HepG2 (cell line): ENCODE measurements around the gene USP35. TPM values are rescaled to one million over a fixed set of nuclear protein-coding genes. Genes with fewer than 3 reads are reported as not detected.

Experiments used
- ATAC-seq: fragments of 200-7000 bp; cut with Tn5 transposase; 3 replicates; pipeline ENCODE4 v1.9.1; 2020; ENCODE audit warnings: mild to moderate bottlenecking, moderate library complexity
- BruUV-seq: library from RNA; stranded (reverse); fragments of 400-500 nt; replicated peaks from 2 replicates; lab custom pipeline; 2021; lab: Mats Ljungman, UMichigan
- CTCF ChIA-PET: fragments of 300-600 bp; formaldehyde crosslinking; extraction: SDS; loops from one replicate; lab custom pipeline; 2021; ENCODE audit warnings: low total read pairs, inconsistent platforms, low intra/inter-chr PET ratio; lab: Yijun Ruan, JAX
- POLR2A ChIA-PET: fragments of 350-600 bp; sonication (Branson Sonifier 250); formaldehyde crosslinking; loops from one replicate; lab custom pipeline; 2020; ENCODE audit warnings: antibody characterized with exemption, inconsistent platforms; lab: Yijun Ruan, JAX
- DNase-seq: peaks from one replicate; pipeline ENCODE4 v3.0.0-alpha.2; 2015; ENCODE audit warnings: low spot score
- FAIRE-seq: peaks from 3 replicates; lab custom pipeline; 2011; peaks lifted over from hg19 to GRCh38; lab: Jason Lieb, UNC
- H2AFZ ChIP-seq: one replicate; pipeline ENCODE4 v1.6.1; 2011; ENCODE audit warnings: low read length, inconsistent platforms
- H3K27ac ChIP-seq: fragments of 300-600 bp; 3 replicates; pipeline ENCODE4 v1.8.0; 2011; ENCODE audit warnings: mixed run types, mild to moderate bottlenecking, mixed read lengths, low read length, inconsistent platforms; ENCODE audit not compliant: insufficient read depth; ENCODE audit errors: extremely low read length
- H3K27me3 ChIP-seq, 2 experiments: fragments of 200-600 bp in 1 of 2; 2 replicates in 1 of 2; 3 replicates in 1 of 2; pipeline versions ENCODE4 v1.6.0 to v1.8.0; 2011; ENCODE audit warnings: low read length in 2 of 2, mild to moderate bottlenecking in 2 of 2, moderate library complexity in 2 of 2, inconsistent platforms in 1 of 2; ENCODE audit not compliant: insufficient read depth in 2 of 2, control insufficient read depth in 1 of 2
- H3K36me3 ChIP-seq, 2 experiments: fragments of 200-600 bp in 1 of 2; replicated peaks in 1 of 2; 2 replicates in 1 of 2; 3 replicates in 1 of 2; pipeline versions ENCODE4 v1.5.1 to v1.8.0; 2011; ENCODE audit warnings: low read length in 2 of 2, inconsistent platforms in 1 of 2; ENCODE audit not compliant: insufficient read depth in 2 of 2, control insufficient read depth in 1 of 2
- H3K4me1 ChIP-seq: 2 replicates; pipeline ENCODE4 v1.5.1; 2012; ENCODE audit warnings: low read length, inconsistent platforms; ENCODE audit not compliant: insufficient read depth
- H3K4me2 ChIP-seq: 2 replicates; pipeline ENCODE4 v1.6.0; 2011; ENCODE audit warnings: low read depth, low read length, inconsistent platforms
- H3K4me3 ChIP-seq, 3 experiments: fragments of 200-600 bp in 1 of 3; sonication (generic), shearing (Covaris generic) in 1 of 3; replicated peaks in 1 of 3; 2 replicates each; pipeline ENCODE4 v1.5.1; 2011 to 2016; ENCODE audit warnings: low read length in 3 of 3, inconsistent platforms in 2 of 3, low read depth in 2 of 3, mild to moderate bottlenecking in 2 of 3, control low read depth in 1 of 3, mixed read lengths in 1 of 3; ENCODE audit not compliant: insufficient read depth in 1 of 3
- H3K79me2 ChIP-seq: one replicate; pipeline ENCODE4 v1.6.1; 2011; ENCODE audit warnings: low read length, inconsistent platforms; ENCODE audit not compliant: insufficient read depth
- H3K9ac ChIP-seq: 2 replicates; pipeline ENCODE4 v1.6.0; 2011; ENCODE audit warnings: mild to moderate bottlenecking, low read depth, low read length, inconsistent platforms; ENCODE audit not compliant: insufficient read depth
- H3K9me3 ChIP-seq: 2 replicates; pipeline ENCODE4 v1.5.1; 2012; ENCODE audit warnings: mild to moderate bottlenecking, low read length
- H4K20me1 ChIP-seq: 2 replicates; pipeline ENCODE4 v1.6.0; 2011; ENCODE audit warnings: inconsistent platforms, mild to moderate bottlenecking, low read length, moderate library complexity; ENCODE audit not compliant: insufficient read depth
- HOMEZ ChIP-seq: IDR thresholded peaks from 2 replicates; pipeline ENCODE4 v1.6.1; 2016; ENCODE audit warnings: low read depth
- LBX2 ChIP-seq: sonication (generic); formaldehyde crosslinking; IDR thresholded peaks from 2 replicates; pipeline ENCODE4 v1.5.0; 2020; ENCODE audit warnings: missing genetic modification reagents, mild to moderate bottlenecking, borderline replicate concordance
- MZF1 ChIP-seq: sonication (generic); formaldehyde crosslinking; IDR thresholded peaks from 2 replicates; pipeline ENCODE4 v1.8.1; 2023; ENCODE audit warnings: mild to moderate bottlenecking, missing genetic modification reagents, borderline replicate concordance
- SP4 ChIP-seq: sonication (generic); formaldehyde crosslinking; IDR thresholded peaks from 2 replicates; pipeline ENCODE4 v1.8.1; 2023; ENCODE audit warnings: mild to moderate bottlenecking, missing genetic modification reagents
- THRA ChIP-seq: sonication (generic); formaldehyde crosslinking; IDR thresholded peaks from 2 replicates; pipeline ENCODE4 v1.4.0; 2020; ENCODE audit warnings: missing genetic modification reagents, borderline replicate concordance
- ZBTB8A ChIP-seq: sonication (generic); formaldehyde crosslinking; IDR thresholded peaks from 2 replicates; pipeline ENCODE4 v1.4.0; 2020; ENCODE audit warnings: mild to moderate bottlenecking, low read depth, missing genetic modification reagents, borderline replicate concordance
- ZNF225 ChIP-seq: sonication (generic); formaldehyde crosslinking; IDR thresholded peaks from 2 replicates; pipeline ENCODE4 v1.4.0; 2020; ENCODE audit warnings: mild to moderate bottlenecking, missing genetic modification reagents
- ZNF468 ChIP-seq: sonication (generic); formaldehyde crosslinking; IDR thresholded peaks from 2 replicates; pipeline ENCODE4 v1.8.0; 2022; ENCODE audit warnings: mild to moderate bottlenecking, moderate library complexity, missing genetic modification reagents
- ZNF740 ChIP-seq: sonication (generic); formaldehyde crosslinking; IDR thresholded peaks from 2 replicates; pipeline ENCODE4 v1.4.0; 2020; ENCODE audit warnings: missing genetic modification reagents
- ZNF776 ChIP-seq: sonication (generic); formaldehyde crosslinking; IDR thresholded peaks from 2 replicates; pipeline ENCODE4 v1.4.0; 2020; ENCODE audit warnings: mild to moderate bottlenecking, missing genetic modification reagents
- ZSCAN21 ChIP-seq: sonication (generic); formaldehyde crosslinking; IDR thresholded peaks from 2 replicates; pipeline ENCODE4 v1.8.0; 2022; ENCODE audit warnings: mild to moderate bottlenecking, missing genetic modification reagents, moderate library complexity, borderline replicate concordance
- WGBS: methylation state at CpG from one replicate; pipeline ENCODE4 v1.1.6; 2017; ENCODE audit warnings: low lambda C conversion rate; 5-methylcytosine and 5-hydroxymethylcytosine counted together
- in situ Hi-C: cut with HindIII; loops from 2 replicates; pipeline ENCODE4 v1.10.0; 2017; ENCODE audit warnings: low pct_unique_long_range_greater_than_20kb; ENCODE audit not compliant: extremely low pct_ligation_motif_present
- intact Hi-C: fragments of 100-400 bp; cut with micrococcal nuclease; formaldehyde crosslinking; loops from one replicate; pipeline ENCODE4 v1.10.0; 2022; ENCODE audit not compliant: unreplicated experiment
- polyA plus RNA-seq, 8 experiments: library from polyadenylated mRNA; depleted of rRNA in 3 of 8; stranded (reverse) in 7 of 8; unstranded in 1 of 8; fragments of >200 nt; fragmentation: Illumina TruSeq in 4 of 8; extraction: Trizol in 4 of 8; gene quantifications; 2 replicates each; pipeline versions ENCODE4 v1.2.1 to v1.2.3, GENCODE V29; 2011 to 2016; ENCODE audit warnings: low read depth in 4 of 8, missing spikeins in 1 of 8, mixed read lengths in 1 of 8; ENCODE audit not compliant: insufficient read depth in 1 of 8
- total RNA-seq, 5 experiments: library from RNA; depleted of rRNA; stranded (reverse); fragments of >200 nt; fragmentation: Illumina TruSeq; extraction: Trizol; gene quantifications; 2 replicates each; pipeline ENCODE4 v1.2.3, GENCODE V29; 2016; ENCODE audit warnings: low read depth in 1 of 5

The USP35 gene
- total and polyA plus RNA-seq, 2 of the 13 experiments (the other 11 are each of a cell fraction or from before 2014, with no cell fraction given): 4.6 to 7.7 TPM

GRCh38 chr11:78229106-78229505 is 40.4 kb downstream of the USP35 start:
- Histone ChIP-seq H3K4me1 (peaks cover 18% of the 10 kb centered on the region), H4K20me1 (no peaks in the 10 kb centered on the region), H3K9me3 (no peaks in the 10 kb centered on the region), H3K4me2 (no peak overlapping the region), H3K79me2 (no peaks in the 10 kb centered on the region), H3K36me3 (peaks cover 0 to 13% of the 10 kb centered on the region in 2 experiments; a peak in 4 of 5 replicates), H3K27me3 (no peaks in the 10 kb centered on the region), H3K9ac (no peak overlapping the region), H3K4me3 (no peak overlapping the region), H2AFZ (no peak overlapping the region), H3K27ac (no peak overlapping the region)
- intact Hi-C loops (no loop called here), in situ Hi-C loops (loop anchor here (5.0 kb wide), 2 partner anchors 188 to 333 kb away; partner anchors contain the start of gene GAB2)
- ChIA-PET POLR2A (interaction anchor here (0.6 kb wide), 1 partner anchor 41 kb away, joined by 3 read pairs; no protein-coding TSS in a partner anchor), CTCF (interaction anchor here (1.2 to 1.7 kb wide), 2 partner anchors 204 to 335 kb away, joined by 7 to 12 read pairs; no protein-coding TSS in a partner anchor)
- ATAC-seq (no peak; the same call in 2 of the 3 replicates), FAIRE-seq (no peak), DNase-seq (no peak)
- WGBS: 91% methylated on average over 2 of the region's 2 CpGs
- TF ChIP-seq ZNF740 (CRISPR knock-in tag) (no peak), THRA (CRISPR knock-in tag) (no peak), ZSCAN21 (CRISPR knock-in tag) (no peak), ZNF468 (CRISPR knock-in tag) (no peak), ZNF225 (no peak), ZNF776 (CRISPR knock-in tag) (no peak), LBX2 (CRISPR knock-in tag) (no peak), ZBTB8A (CRISPR knock-in tag) (no peak), HOMEZ (CRISPR knock-in tag) (no peak), SP4 (CRISPR knock-in tag) (no peak), MZF1 (CRISPR knock-in tag) (no peak)
- BruUV-seq: no TSS peak
